ENCODE data around the gene PMIS2. TPM values are rescaled to one million over a fixed set of nuclear protein-coding genes. Genes with fewer than 3 reads are reported as not detected.

Gene PMIS2
- not detected for total RNA-seq
- not detected for polyA plus RNA-seq
- long read RNA-seq, donor 1: 0 reads
- long read RNA-seq, donor 2: 0 reads
- long read RNA-seq, donor 3: 0 reads

GRCh38 chr19:35585848-35586247 is at the start of gene PMIS2:
Gene PMIS2 (plus strand): TSS chr19:35586173. CDS start chr19:35586260, 87 bp downstream.
- Histone ChIP-seq H3K27me3 (peaks cover 0 to 29% (median 8%) of the 10 kb centered on the region in 9 donors), H3K36me3 (no peaks in the 10 kb centered on the region), H3K27ac (no peak within 1 kb of the TSS), H3K4me1 (no peaks in the 10 kb centered on the region), H3K9me3 (no peaks in the 10 kb centered on the region), H3K4me3 (no peak within 1 kb of the TSS)
- TF ChIP-seq POLR2A (IDR thresholded peaks at IDR 0.05): no peak
- TF ChIP-seq, protein P1, sequence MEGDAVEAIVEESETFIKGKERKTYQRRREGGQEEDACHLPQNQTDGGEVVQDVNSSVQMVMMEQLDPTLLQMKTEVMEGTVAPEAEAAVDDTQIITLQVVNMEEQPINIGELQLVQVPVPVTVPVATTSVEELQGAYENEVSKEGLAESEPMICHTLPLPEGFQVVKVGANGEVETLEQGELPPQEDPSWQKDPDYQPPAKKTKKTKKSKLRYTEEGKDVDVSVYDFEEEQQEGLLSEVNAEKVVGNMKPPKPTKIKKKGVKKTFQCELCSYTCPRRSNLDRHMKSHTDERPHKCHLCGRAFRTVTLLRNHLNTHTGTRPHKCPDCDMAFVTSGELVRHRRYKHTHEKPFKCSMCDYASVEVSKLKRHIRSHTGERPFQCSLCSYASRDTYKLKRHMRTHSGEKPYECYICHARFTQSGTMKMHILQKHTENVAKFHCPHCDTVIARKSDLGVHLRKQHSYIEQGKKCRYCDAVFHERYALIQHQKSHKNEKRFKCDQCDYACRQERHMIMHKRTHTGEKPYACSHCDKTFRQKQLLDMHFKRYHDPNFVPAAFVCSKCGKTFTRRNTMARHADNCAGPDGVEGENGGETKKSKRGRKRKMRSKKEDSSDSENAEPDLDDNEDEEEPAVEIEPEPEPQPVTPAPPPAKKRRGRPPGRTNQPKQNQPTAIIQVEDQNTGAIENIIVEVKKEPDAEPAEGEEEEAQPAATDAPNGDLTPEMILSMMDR (IDR thresholded peaks at IDR 0.05): no peak
- WGBS, 4 donors: 28 to 51% (median 48%) methylated on average over 8 to 16 of the region's 16 CpGs
- DNase-seq: no peak
- ATAC-seq: no peak
- intact Hi-C loops (cut with DNase I): no loop called here

- Histone ChIP-seq H3K27ac (no peak overlapping the region), H3K4me1 (peaks cover 0 to 5% (median 1%) of the 10 kb centered on the region in 12 donors), H3K4me3 (no peak overlapping the region), H3K27me3 (peaks cover 0 to 7% (median 2%) of the 10 kb centered on the region in 9 donors), H3K36me3 (no peaks in the 10 kb centered on the region), H3K9me3 (no peaks in the 10 kb centered on the region)
- ATAC-seq (no peak), DNase-seq (no peak)
- intact Hi-C loops (cut with DNase I): no loop called here
- TF ChIP-seq POLR2A (IDR thresholded peaks at IDR 0.05): no peak
- TF ChIP-seq, protein P1 (IDR thresholded peaks at IDR 0.05): no peak
- 79 to 88% (median 83%) methylated on average over 6 of the region's 6 CpGs for WGBS, 4 donors
Measured at GRCh38 chr19:35539314-35539713, 46.7 kb upstream of the PMIS2 start.

DNA sequence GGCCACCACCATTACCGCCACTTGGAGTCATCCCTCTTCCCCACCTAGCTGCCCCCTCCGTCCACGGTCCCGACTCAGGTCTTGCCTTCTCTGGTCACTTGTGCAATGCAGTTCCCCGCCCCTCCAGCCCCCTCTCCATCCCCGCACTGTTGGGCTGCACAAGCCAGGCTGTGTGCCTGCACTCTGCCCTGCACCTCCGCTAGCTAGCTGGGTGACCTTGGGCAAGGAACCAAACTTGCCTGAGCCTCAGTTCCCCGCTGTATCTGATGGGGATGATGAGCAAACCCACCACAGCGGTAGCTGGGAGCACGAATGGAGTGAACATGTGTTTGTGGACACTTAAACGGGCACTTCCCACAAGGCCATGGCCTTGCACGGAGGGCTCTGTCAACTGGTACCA is 46.1 kb upstream of the PMIS2 start:
- no peak for DNase-seq
- H3K9me3 ChIP-seq: no peaks in the 10 kb centered on the region
- no peaks in the 10 kb centered on the region for H3K36me3 ChIP-seq
- whole genome bisulfite sequencing, 4 donors: 93 to 96% (median 94%) methylated on average over 12 of the region's 12 CpGs
- peaks cover 0 to 2% (median 0%) of the 10 kb centered on the region in 9 donors for H3K27me3 ChIP-seq
- intact Hi-C loops (cut with DNase I): loop anchor here in 2 of 10 donors (10.0 kb wide), 2 partner anchors 75 to 175 kb away; partner anchors contain the start of genes HAUS5 (in 1 of the 2) and KMT2B (in 1 of the 2)
- H3K4me3 ChIP-seq: no peak overlapping the region
- no peak overlapping the region for H3K27ac ChIP-seq
- no peak for TF ChIP-seq POLR2A (IDR thresholded peaks at IDR 0.05)
- TF ChIP-seq, protein P1 (IDR thresholded peaks at IDR 0.05): no peak
- peaks cover 0 to 10% (median 7%) of the 10 kb centered on the region in 12 donors for H3K4me1 ChIP-seq
- no peak for ATAC-seq

DNA sequence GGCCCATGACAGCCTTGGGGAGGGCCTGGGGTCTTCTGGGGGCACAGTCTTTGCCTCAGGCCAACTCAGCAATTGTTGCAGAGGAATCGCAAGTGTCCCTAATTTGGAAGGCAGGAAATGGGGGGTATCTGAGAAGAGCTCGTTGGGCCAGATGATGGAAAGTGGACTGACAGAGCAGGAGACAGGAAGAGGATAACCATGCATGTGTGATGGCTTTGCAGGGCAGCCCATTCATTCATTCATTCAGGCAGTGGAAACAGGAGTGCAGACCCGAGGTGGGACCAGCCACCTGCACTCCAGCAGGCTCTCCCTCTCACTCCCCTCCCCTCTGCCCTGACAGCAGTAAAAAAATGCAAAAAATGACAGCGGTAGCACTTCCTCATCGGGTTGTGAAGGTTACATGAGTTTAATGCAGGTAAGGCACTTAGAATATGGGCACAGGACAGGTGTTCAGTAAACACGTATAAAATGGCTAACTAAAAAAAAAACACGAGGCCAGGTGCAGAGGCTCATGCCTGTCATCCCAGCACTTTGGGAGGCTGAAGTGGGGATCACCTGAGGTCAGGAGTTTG is 45.5 kb upstream of the PMIS2 start:
- intact Hi-C loops (cut with DNase I): loop anchor here in 2 of 10 donors (10.0 kb wide), 2 partner anchors 74 to 174 kb away; partner anchors contain the start of genes HAUS5 (in 1 of the 2) and KMT2B (in 1 of the 2)
- 76 to 81% (median 79%) methylated on average over 7 of the region's 7 CpGs for WGBS, 4 donors

More for the DNA sequence above, 45.5 kb upstream of the PMIS2 start:
- no peak for DNase-seq
- no peak overlapping the region for H3K4me3 ChIP-seq
- ATAC-seq: no peak
- H3K27me3 ChIP-seq: no peaks in the 10 kb centered on the region
- H3K36me3 ChIP-seq: no peaks in the 10 kb centered on the region
- TF ChIP-seq, protein P1 (IDR thresholded peaks at IDR 0.05): no peak
- TF ChIP-seq POLR2A (IDR thresholded peaks at IDR 0.05): no peak
- H3K4me1 ChIP-seq: peaks cover 0 to 12% (median 7%) of the 10 kb centered on the region in 12 donors
- H3K9me3 ChIP-seq: no peaks in the 10 kb centered on the region
- no peak overlapping the region for H3K27ac ChIP-seq
